GM23338 (cell line): ENCODE measurements around the gene CCDC6. TPM values are rescaled to one million over a fixed set of nuclear protein-coding genes. Genes with fewer than 3 reads are reported as not detected.

Experiments used
- ATAC-seq: fragments of 200-7000 bp; cut with Tn5 transposase; 3 replicates; pipeline ENCODE4 v1.9.1; 2020
- DNase-seq: peaks from one replicate; pipeline ENCODE4 v3.0.0-alpha.2; 2015; ENCODE audit warnings: low spot score
- H2AFZ ChIP-seq: fragments of 200-600 bp; sonication (generic); 2 replicates; pipeline ENCODE4 v1.8.0; 2016; ENCODE audit warnings: antibody characterized with exemption, mild to moderate bottlenecking, moderate library complexity
- H3F3A ChIP-seq: fragments of 200-600 bp; sonication (generic); replicated peaks from 2 replicates; pipeline ENCODE4 v1.8.0; 2017; ENCODE audit warnings: antibody characterized with exemption, mixed run types, low read depth
- H3K27ac ChIP-seq: fragments of 200-600 bp; sonication (generic); 2 replicates; pipeline ENCODE4 v1.6.1; 2016; ENCODE audit warnings: low read depth
- H3K27me3 ChIP-seq: fragments of 200-600 bp; sonication (generic); 2 replicates; pipeline ENCODE4 v1.8.0; 2016; ENCODE audit warnings: mild to moderate bottlenecking, mixed run types, moderate library complexity; ENCODE audit not compliant: insufficient read depth
- H3K36me3 ChIP-seq: fragments of 200-600 bp; sonication (generic); 2 replicates; pipeline ENCODE4 v1.8.0; 2016; ENCODE audit warnings: mild to moderate bottlenecking; ENCODE audit not compliant: insufficient read depth
- H3K4me1 ChIP-seq: fragments of 200-600 bp; sonication (generic); 2 replicates; pipeline ENCODE4 v1.8.0; 2016; ENCODE audit warnings: mild to moderate bottlenecking, moderate library complexity; ENCODE audit not compliant: insufficient read depth
- H3K4me2 ChIP-seq: fragments of 200-600 bp; sonication (generic); 2 replicates; pipeline ENCODE4 v1.7.1; 2017; ENCODE audit warnings: mixed run types
- H3K4me3 ChIP-seq: fragments of 200-600 bp; sonication (generic); 2 replicates; pipeline ENCODE4 v1.6.1; 2016; ENCODE audit warnings: mixed run types
- H3K79me2 ChIP-seq: fragments of 200-600 bp; sonication (generic); replicated peaks from 2 replicates; pipeline ENCODE4 v1.8.0; 2017; ENCODE audit warnings: mild to moderate bottlenecking; ENCODE audit not compliant: insufficient read depth
- H3K9me2 ChIP-seq: fragments of 200-600 bp; sonication (generic); 2 replicates; pipeline ENCODE4 v1.8.0; 2017; ENCODE audit not compliant: insufficient read depth
- H4K20me1 ChIP-seq: fragments of 200-600 bp; sonication (generic); replicated peaks from 2 replicates; pipeline ENCODE4 v1.8.0; 2017; ENCODE audit warnings: mild to moderate bottlenecking; ENCODE audit not compliant: insufficient read depth
- H3K27ac Mint-ChIP-seq: 2 replicates; pipeline ENCODE4 v1.8.0; 2020; ENCODE audit warnings: inconsistent platforms, mild to moderate bottlenecking, moderate library complexity, mixed read lengths
- H3K27me3 Mint-ChIP-seq: 3 replicates; pipeline ENCODE4 v1.8.0; 2022; ENCODE audit warnings: low read depth, mild to moderate bottlenecking, moderate library complexity, mixed read lengths, inconsistent platforms; ENCODE audit not compliant: insufficient read depth, poor library complexity
- H3K36me3 Mint-ChIP-seq: 3 replicates; pipeline ENCODE4 v1.8.0; 2021; ENCODE audit warnings: low read depth, mild to moderate bottlenecking, inconsistent platforms, moderate library complexity, mixed read lengths
- H3K4me1 Mint-ChIP-seq: 3 replicates; pipeline ENCODE4 v1.8.0; 2020; ENCODE audit warnings: mild to moderate bottlenecking, inconsistent platforms, mixed read lengths
- H3K4me3 Mint-ChIP-seq: 3 replicates; pipeline ENCODE4 v1.8.0; 2021; ENCODE audit warnings: moderate library complexity, mild to moderate bottlenecking, inconsistent platforms, mixed read lengths
- H3K9me3 Mint-ChIP-seq: 3 replicates; pipeline ENCODE4 v1.8.0; 2020; ENCODE audit warnings: moderate library complexity, mild to moderate bottlenecking, inconsistent platforms, mixed read lengths
- CREB1 ChIP-seq: fragments of 250-450 bp; sonication (Bioruptor Pico); IDR thresholded peaks from 2 replicates; pipeline ENCODE4 v1.5.0; 2020; ENCODE audit warnings: low read depth, mild to moderate bottlenecking, moderate library complexity
- EZH2 ChIP-seq: fragments of 200-600 bp; sonication (generic); IDR thresholded peaks from one replicate; pipeline ENCODE4 v1.8.0; 2017; ENCODE audit warnings: antibody characterized with exemption, mild to moderate bottlenecking, low read depth; ENCODE audit not compliant: unreplicated experiment
- NANOG ChIP-seq: IDR thresholded peaks from 2 replicates; pipeline ENCODE4 v1.6.1; 2016; ENCODE audit warnings: antibody characterized with exemption, borderline replicate concordance
- ZNF114 ChIP-seq: fragments of 250-450 bp; sonication (Bioruptor Pico); IDR thresholded peaks from 2 replicates; pipeline ENCODE4 v1.5.0; 2020; ENCODE audit warnings: mild to moderate bottlenecking, moderate library complexity
- ZNF331 ChIP-seq: fragments of 250-450 bp; sonication (Bioruptor Pico); IDR thresholded peaks from 2 replicates; pipeline ENCODE4 v1.5.0; 2020; ENCODE audit warnings: low read depth, mild to moderate bottlenecking, moderate library complexity
- polyA plus RNA-seq: library from polyadenylated mRNA; unstranded; fragments of >200 nt; fragmentation: Nextera tagmentation; extraction: Ambion mirVana; gene quantifications from 2 replicates; pipeline ENCODE4 v1.2.1, GENCODE V29; 2016
- total RNA-seq: library from RNA; depleted of rRNA; stranded (reverse); fragments of >200 nt; shearing (Covaris generic); gene quantifications from 2 replicates; pipeline ENCODE4 v1.2.3, GENCODE V29; 2014
- TF ChIP-seq, protein P1 (sequence below): fragments of 250-450 bp; sonication (Bioruptor Pico); IDR thresholded peaks from 2 replicates; pipeline ENCODE4 v1.5.0; 2020; ENCODE audit warnings: mild to moderate bottlenecking, moderate library complexity
- TF ChIP-seq, protein P2 (sequence below): IDR thresholded peaks from 2 replicates; pipeline ENCODE4 v1.6.1; 2016; ENCODE audit warnings: antibody characterized with exemption
- TF ChIP-seq, protein P3 (sequence below): IDR thresholded peaks from one replicate; pipeline ENCODE4 v1.6.1; 2018; ENCODE audit warnings: antibody characterized with exemption; ENCODE audit not compliant: unreplicated experiment
- TF ChIP-seq, protein P4 (sequence below), 2 experiments: fragments of 200-600 bp in 1 of 2; sonication (generic) in 1 of 2; conservative IDR thresholded peaks; 2 replicates each; pipeline versions ENCODE4 v1.5.1 to v1.6.1; 2016 to 2017; ENCODE audit warnings: antibody characterized with exemption in 2 of 2, low read depth in 2 of 2, mild to moderate bottlenecking in 2 of 2, moderate library complexity in 1 of 2

The CCDC6 gene
- total and polyA plus RNA-seq, 2 experiments from 2014 or later, result 32.5 to 66.9 TPM

DNA sequence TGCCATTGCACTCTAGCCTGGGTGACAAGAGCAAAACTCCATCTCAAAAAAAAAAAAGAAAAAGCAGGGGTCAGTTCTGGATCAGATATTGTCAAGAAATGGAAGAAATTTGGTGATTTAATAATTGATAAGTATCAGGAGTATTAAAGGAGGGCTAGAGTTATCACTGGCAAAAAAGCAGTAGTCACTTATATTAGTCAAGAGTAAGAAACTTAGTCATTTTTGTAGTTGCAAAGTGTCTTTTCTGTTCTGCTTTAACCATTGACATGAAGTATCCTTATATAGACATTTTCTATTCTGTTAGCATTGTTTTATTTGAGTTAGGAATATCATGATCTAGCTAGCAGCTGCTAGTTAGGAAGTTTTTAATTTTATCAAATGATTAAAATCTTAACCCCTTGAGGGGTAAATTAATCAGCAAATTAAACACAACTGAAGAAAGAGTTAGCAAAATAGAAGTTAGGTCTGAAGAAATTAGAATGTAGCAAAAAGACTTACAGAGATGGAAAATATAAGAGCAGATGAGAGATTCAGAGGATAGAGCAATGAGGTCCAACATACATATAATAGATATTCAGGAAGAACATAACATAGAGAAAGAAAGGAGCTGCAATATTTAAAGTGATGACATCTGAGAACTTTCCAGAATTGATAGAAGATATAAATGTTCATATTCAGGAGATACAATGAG is 7.3 kb upstream of the CCDC6 start:
- Histone ChIP-seq H2AFZ (no peak overlapping the region), H3K27ac (no peak overlapping the region), H3F3A (no peaks in the 10 kb centered on the region), H3K4me2 (no peak overlapping the region), H3K4me1 (peaks cover 7% of the 10 kb centered on the region), H3K79me2 (no peaks in the 10 kb centered on the region), H3K4me3 (no peak overlapping the region), H3K9me2 (peaks cover 4% of the 10 kb centered on the region; the same call in 1 of the 2 replicates), H3K27me3 (no peaks in the 10 kb centered on the region), H4K20me1 (no peaks in the 10 kb centered on the region), H3K36me3 (peaks cover 5% of the 10 kb centered on the region; the same call in 1 of the 2 replicates)
- Mint-ChIP-seq H3K36me3 (peaks cover 16% of the 10 kb centered on the region; the same call in 2 of the 3 replicates), H3K9me3 (peaks cover 21% of the 10 kb centered on the region), H3K4me1 (peaks cover 6% of the 10 kb centered on the region), H3K27ac (no peak overlapping the region), H3K27me3 (peaks cover 2% of the 10 kb centered on the region), H3K4me3 (no peak overlapping the region)
- ATAC-seq (no peak), DNase-seq (no peak)
- TF ChIP-seq, protein P1, sequence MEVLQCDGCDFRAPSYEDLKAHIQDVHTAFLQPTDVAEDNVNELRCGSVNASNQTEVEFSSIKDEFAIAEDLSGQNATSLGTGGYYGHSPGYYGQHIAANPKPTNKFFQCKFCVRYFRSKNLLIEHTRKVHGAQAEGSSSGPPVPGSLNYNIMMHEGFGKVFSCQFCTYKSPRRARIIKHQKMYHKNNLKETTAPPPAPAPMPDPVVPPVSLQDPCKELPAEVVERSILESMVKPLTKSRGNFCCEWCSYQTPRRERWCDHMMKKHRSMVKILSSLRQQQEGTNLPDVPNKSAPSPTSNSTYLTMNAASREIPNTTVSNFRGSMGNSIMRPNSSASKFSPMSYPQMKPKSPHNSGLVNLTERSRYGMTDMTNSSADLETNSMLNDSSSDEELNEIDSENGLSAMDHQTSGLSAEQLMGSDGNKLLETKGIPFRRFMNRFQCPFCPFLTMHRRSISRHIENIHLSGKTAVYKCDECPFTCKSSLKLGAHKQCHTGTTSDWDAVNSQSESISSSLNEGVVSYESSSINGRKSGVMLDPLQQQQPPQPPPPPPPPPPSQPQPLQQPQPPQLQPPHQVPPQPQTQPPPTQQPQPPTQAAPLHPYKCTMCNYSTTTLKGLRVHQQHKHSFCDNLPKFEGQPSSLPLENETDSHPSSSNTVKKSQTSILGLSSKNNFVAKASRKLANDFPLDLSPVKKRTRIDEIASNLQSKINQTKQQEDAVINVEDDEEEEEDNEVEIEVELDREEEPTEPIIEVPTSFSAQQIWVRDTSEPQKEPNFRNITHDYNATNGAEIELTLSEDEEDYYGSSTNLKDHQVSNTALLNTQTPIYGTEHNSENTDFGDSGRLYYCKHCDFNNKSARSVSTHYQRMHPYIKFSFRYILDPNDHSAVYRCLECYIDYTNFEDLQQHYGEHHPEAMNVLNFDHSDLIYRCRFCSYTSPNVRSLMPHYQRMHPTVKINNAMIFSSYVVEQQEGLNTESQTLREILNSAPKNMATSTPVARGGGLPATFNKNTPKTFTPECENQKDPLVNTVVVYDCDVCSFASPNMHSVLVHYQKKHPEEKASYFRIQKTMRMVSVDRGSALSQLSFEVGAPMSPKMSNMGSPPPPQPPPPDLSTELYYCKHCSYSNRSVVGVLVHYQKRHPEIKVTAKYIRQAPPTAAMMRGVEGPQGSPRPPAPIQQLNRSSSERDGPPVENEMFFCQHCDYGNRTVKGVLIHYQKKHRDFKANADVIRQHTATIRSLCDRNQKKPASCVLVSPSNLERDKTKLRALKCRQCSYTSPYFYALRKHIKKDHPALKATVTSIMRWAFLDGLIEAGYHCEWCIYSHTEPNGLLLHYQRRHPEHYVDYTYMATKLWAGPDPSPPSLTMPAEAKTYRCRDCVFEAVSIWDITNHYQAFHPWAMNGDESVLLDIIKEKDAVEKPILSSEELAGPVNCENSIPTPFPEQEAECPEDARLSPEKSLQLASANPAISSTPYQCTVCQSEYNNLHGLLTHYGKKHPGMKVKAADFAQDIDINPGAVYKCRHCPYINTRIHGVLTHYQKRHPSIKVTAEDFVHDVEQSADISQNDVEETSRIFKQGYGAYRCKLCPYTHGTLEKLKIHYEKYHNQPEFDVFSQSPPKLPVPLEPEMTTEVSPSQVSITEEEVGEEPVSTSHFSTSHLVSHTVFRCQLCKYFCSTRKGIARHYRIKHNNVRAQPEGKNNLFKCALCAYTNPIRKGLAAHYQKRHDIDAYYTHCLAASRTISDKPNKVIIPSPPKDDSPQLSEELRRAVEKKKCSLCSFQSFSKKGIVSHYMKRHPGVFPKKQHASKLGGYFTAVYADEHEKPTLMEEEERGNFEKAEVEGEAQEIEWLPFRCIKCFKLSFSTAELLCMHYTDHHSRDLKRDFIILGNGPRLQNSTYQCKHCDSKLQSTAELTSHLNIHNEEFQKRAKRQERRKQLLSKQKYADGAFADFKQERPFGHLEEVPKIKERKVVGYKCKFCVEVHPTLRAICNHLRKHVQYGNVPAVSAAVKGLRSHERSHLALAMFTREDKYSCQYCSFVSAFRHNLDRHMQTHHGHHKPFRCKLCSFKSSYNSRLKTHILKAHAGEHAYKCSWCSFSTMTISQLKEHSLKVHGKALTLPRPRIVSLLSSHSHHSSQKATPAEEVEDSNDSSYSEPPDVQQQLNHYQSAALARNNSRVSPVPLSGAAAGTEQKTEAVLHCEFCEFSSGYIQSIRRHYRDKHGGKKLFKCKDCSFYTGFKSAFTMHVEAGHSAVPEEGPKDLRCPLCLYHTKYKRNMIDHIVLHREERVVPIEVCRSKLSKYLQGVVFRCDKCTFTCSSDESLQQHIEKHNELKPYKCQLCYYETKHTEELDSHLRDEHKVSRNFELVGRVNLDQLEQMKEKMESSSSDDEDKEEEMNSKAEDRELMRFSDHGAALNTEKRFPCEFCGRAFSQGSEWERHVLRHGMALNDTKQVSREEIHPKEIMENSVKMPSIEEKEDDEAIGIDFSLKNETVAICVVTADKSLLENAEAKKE (CRISPR knock-in tag), result no peak
- TF ChIP-seq, protein P2, sequence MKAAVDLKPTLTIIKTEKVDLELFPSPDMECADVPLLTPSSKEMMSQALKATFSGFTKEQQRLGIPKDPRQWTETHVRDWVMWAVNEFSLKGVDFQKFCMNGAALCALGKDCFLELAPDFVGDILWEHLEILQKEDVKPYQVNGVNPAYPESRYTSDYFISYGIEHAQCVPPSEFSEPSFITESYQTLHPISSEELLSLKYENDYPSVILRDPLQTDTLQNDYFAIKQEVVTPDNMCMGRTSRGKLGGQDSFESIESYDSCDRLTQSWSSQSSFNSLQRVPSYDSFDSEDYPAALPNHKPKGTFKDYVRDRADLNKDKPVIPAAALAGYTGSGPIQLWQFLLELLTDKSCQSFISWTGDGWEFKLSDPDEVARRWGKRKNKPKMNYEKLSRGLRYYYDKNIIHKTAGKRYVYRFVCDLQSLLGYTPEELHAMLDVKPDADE, result no peak
- TF ChIP-seq, protein P3, sequence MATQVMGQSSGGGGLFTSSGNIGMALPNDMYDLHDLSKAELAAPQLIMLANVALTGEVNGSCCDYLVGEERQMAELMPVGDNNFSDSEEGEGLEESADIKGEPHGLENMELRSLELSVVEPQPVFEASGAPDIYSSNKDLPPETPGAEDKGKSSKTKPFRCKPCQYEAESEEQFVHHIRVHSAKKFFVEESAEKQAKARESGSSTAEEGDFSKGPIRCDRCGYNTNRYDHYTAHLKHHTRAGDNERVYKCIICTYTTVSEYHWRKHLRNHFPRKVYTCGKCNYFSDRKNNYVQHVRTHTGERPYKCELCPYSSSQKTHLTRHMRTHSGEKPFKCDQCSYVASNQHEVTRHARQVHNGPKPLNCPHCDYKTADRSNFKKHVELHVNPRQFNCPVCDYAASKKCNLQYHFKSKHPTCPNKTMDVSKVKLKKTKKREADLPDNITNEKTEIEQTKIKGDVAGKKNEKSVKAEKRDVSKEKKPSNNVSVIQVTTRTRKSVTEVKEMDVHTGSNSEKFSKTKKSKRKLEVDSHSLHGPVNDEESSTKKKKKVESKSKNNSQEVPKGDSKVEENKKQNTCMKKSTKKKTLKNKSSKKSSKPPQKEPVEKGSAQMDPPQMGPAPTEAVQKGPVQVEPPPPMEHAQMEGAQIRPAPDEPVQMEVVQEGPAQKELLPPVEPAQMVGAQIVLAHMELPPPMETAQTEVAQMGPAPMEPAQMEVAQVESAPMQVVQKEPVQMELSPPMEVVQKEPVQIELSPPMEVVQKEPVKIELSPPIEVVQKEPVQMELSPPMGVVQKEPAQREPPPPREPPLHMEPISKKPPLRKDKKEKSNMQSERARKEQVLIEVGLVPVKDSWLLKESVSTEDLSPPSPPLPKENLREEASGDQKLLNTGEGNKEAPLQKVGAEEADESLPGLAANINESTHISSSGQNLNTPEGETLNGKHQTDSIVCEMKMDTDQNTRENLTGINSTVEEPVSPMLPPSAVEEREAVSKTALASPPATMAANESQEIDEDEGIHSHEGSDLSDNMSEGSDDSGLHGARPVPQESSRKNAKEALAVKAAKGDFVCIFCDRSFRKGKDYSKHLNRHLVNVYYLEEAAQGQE, result no peak
- no peak for TF ChIP-seq NANOG
- TF ChIP-seq ZNF114 (CRISPR knock-in tag), result no peak
- TF ChIP-seq ZNF331, result no peak
- TF ChIP-seq EZH2, result no peak
- TF ChIP-seq, protein P4, sequence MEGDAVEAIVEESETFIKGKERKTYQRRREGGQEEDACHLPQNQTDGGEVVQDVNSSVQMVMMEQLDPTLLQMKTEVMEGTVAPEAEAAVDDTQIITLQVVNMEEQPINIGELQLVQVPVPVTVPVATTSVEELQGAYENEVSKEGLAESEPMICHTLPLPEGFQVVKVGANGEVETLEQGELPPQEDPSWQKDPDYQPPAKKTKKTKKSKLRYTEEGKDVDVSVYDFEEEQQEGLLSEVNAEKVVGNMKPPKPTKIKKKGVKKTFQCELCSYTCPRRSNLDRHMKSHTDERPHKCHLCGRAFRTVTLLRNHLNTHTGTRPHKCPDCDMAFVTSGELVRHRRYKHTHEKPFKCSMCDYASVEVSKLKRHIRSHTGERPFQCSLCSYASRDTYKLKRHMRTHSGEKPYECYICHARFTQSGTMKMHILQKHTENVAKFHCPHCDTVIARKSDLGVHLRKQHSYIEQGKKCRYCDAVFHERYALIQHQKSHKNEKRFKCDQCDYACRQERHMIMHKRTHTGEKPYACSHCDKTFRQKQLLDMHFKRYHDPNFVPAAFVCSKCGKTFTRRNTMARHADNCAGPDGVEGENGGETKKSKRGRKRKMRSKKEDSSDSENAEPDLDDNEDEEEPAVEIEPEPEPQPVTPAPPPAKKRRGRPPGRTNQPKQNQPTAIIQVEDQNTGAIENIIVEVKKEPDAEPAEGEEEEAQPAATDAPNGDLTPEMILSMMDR (conservative IDR thresholded peaks at IDR 0.05; ENCODE audit: low read depth in 2 of 2), result no peak
- no peak for TF ChIP-seq CREB1 (CRISPR knock-in tag)
